Psoas muscle (tissue), 8 donors: ENCODE measurements around the gene TM9SF2. TPM values are rescaled to one million over a fixed set of nuclear protein-coding genes. Genes with fewer than 3 reads are reported as not detected.

Experiments
- ATAC-seq, 4 donors: fragments of 200-7000 bp; cut with Tn5 transposase; one replicate each; pipeline ENCODE4 v1.9.1; 2020; ENCODE audit warnings: moderate library complexity in 3 of 4, mild to moderate bottlenecking in 2 of 4
- DNase-seq, 2 donors: peaks; one replicate each; pipeline ENCODE4 v3.0.0-alpha.2; 2020
- H3K27ac ChIP-seq: fragments of 200-600 bp; one replicate; pipeline ENCODE4 v1.8.0; 2022
- H3K27me3 ChIP-seq, 3 donors: fragments of 200-600 bp in 1 of 3; one replicate each; pipeline versions ENCODE4 v1.6.1 to v1.8.0; 2013 to 2022; ENCODE audit warnings: low read length in 2 of 3, mild to moderate bottlenecking in 2 of 3, moderate library complexity in 1 of 3; ENCODE audit not compliant: insufficient read depth in 3 of 3
- H3K36me3 ChIP-seq, 2 donors: fragments of 200-600 bp in 1 of 2; one replicate each; pipeline versions ENCODE4 v1.6.1 to v1.8.0; 2013 to 2022; ENCODE audit warnings: low read depth in 1 of 2, mild to moderate bottlenecking in 1 of 2, moderate library complexity in 1 of 2; ENCODE audit not compliant: insufficient read depth in 1 of 2
- H3K4me1 ChIP-seq: fragments of 200-600 bp; one replicate; pipeline ENCODE4 v1.8.0; 2022
- H3K4me3 ChIP-seq: fragments of 200-600 bp; one replicate; pipeline ENCODE4 v1.8.0; 2022; ENCODE audit warnings: mild to moderate bottlenecking
- H3K9me3 ChIP-seq: fragments of 200-600 bp; one replicate; pipeline ENCODE4 v1.8.0; 2022
- WGBS, 3 donors: extraction: QIAGEN DNeasy Blood & Tissue Kit; methylation state at CpG; one replicate each; pipeline versions ENCODE4 v1.1.6 to v1.1.7; 2013; 5-methylcytosine and 5-hydroxymethylcytosine counted together
- intact Hi-C, 2 donors: fragments of 100-400 bp; cut with DNase I; formaldehyde crosslinking; loops; one replicate each; pipeline versions ENCODE4 v1.11.0 to v1.14.2; 2022
- polyA plus RNA-seq, 3 donors: library from polyadenylated mRNA; stranded (reverse); fragments of 200-250 nt; gene quantifications; one replicate each; pipeline ENCODE4 v1.2.3, GENCODE V29; 2013
- total RNA-seq, 4 donors: library from RNA; stranded (reverse); fragmentation: NEBNext Ultra II Directional in 2 of 4; extraction: Animal tissue kit (Norgen Biotek cat#: 25700) in 2 of 4; gene quantifications; one replicate each; pipeline versions ENCODE4 v1.2.1 to v1.2.4, GENCODE V29; 2021 to 2023
- TF ChIP-seq, protein P1 (sequence below): fragments of 200-600 bp; IDR thresholded peaks from one replicate; pipeline ENCODE4 v1.8.0; 2022; ENCODE audit warnings: antibody characterized with exemption
- donor health status: healthy with polysubstance abuse.
- donor health status: DM: no; HTN: no; CAD: no; lungs with moderate emphysema.
- donor health status: Bipolar disorder and iron deficiency.
- donor health status: healthy.
- donor health status: DM: yes; HTN: yes; CAD: no.
- donor health status: DM: no; HTN: no; CAD: no.
- donor health status: DM: no; HTN: no; CAD: no.
- donor health status: DM: yes; HTN: yes; CAD: no.

Gene TM9SF2
- total and polyA plus RNA-seq, 7 donors = 28.5 to 58.6 (median 42.3) TPM

DNA sequence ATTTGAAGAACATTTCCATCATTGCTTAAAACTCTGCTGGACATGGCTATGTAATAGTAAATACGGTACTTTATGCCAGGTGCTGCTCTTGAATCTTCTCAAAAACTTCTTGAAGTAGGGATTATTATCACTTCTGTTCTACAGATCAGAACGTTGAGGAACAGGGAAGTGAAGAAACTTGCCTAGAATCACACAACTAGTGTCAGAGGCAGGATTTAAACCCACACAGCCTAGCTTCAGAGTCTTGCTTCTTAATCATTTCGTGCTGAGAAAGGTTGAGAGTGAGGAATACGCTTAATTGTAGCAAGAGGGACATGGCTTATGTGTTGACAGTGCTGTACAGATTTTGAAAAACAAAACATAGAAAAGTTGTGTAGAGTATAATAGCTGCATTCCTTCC lies 13.5 kb downstream of the TM9SF2 start:
- ATAC-seq (no peak), DNase-seq (no peak)
- 82 to 94% (median 86%) methylated on average over 4 of the region's 4 CpGs for WGBS, 3 donors
- Histone ChIP-seq H3K4me1 (peaks cover 31% of the 10 kb centered on the region), H3K4me3 (no peak overlapping the region), H3K36me3 (peaks cover 0 to 21% of the 10 kb centered on the region in 2 donors), H3K27ac (no peak overlapping the region), H3K27me3 (no peaks in the 10 kb centered on the region), H3K9me3 (no peaks in the 10 kb centered on the region)
- TF ChIP-seq, protein P1, sequence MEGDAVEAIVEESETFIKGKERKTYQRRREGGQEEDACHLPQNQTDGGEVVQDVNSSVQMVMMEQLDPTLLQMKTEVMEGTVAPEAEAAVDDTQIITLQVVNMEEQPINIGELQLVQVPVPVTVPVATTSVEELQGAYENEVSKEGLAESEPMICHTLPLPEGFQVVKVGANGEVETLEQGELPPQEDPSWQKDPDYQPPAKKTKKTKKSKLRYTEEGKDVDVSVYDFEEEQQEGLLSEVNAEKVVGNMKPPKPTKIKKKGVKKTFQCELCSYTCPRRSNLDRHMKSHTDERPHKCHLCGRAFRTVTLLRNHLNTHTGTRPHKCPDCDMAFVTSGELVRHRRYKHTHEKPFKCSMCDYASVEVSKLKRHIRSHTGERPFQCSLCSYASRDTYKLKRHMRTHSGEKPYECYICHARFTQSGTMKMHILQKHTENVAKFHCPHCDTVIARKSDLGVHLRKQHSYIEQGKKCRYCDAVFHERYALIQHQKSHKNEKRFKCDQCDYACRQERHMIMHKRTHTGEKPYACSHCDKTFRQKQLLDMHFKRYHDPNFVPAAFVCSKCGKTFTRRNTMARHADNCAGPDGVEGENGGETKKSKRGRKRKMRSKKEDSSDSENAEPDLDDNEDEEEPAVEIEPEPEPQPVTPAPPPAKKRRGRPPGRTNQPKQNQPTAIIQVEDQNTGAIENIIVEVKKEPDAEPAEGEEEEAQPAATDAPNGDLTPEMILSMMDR = no peak
- intact Hi-C loops = no loop called here

DNA sequence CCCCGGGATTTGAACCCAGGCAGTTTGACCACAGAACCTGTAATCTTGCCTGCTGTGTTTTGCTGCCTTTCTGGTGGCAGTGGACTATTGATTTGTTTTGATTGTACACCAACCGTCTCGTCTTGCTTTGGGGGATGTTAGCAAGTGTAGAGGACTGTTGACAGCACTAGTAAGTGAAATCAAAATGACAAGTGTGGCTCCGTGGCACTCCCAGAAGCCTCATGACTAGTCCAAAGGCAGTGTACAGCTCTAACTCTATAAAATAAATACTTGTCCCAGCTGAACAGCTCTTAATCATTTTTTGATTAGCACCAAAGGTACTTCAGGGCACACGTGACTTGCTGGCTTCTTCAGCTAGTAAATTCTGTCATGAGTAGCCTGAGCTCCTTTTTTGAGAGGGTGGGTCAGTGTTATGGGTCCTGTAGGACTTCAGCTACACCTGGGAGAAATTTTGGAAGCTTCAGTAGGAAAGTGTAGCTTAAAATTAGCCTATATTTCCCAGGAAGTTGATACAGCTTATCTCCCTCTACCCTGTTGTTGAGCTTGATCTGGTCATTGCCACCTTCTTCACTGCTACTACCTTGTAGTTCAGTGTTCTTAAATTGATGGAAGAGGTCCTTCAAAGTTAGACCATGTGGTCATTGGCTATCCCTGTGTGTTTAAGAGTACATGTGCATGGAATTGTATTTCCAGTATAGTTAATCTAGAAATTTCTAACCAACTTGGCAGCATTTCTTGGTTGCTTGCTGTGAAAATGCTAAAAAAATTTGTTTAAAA lies 15.1 kb downstream of the TM9SF2 start:
- Histone ChIP-seq H3K4me3 (no peak overlapping the region), H3K27me3 (no peaks in the 10 kb centered on the region), H3K4me1 (peaks cover 18% of the 10 kb centered on the region), H3K36me3 (peaks cover 2 to 36% of the 10 kb centered on the region in 2 donors), H3K9me3 (no peaks in the 10 kb centered on the region), H3K27ac (no peak overlapping the region)
- peak in 1 of 2 donors; percentile 10 for DNase-seq
- intact Hi-C loops = no loop called here
- no peak for ATAC-seq
- WGBS, 3 donors = 80 to 83% (median 82%) methylated on average over 5 of the region's 5 CpGs
- TF ChIP-seq, protein P1 = no peak

DNA sequence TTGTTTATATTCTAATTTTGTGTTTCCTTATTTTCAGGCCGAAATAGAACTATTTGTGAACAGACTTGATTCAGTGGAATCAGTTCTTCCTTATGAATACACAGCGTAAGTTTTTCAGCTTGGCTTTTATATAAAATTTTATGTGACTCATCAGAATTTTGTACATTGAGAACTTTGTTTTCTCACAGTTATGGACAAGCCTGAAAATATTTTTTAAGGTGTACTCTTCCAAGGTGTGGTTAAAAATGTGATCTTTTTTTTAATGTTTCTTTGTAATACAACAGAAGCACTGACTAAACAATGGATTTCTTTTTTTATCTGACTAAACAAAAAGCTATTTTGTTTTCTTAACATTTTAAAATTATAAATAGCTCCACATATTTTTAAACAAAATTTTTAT lies 16.3 kb downstream of the TM9SF2 start:
- TF ChIP-seq, protein P1 = no peak
- DNase-seq (no peak), ATAC-seq (no peak)
- H3K9me3 ChIP-seq = no peaks in the 10 kb centered on the region
- peaks cover 4 to 48% of the 10 kb centered on the region in 2 donors for H3K36me3 ChIP-seq
- H3K27me3 ChIP-seq = no peaks in the 10 kb centered on the region
- H3K27ac ChIP-seq = no peak overlapping the region
- intact Hi-C loops = no loop called here
- H3K4me3 ChIP-seq = no peak overlapping the region
- H3K4me1 ChIP-seq = peaks cover 12% of the 10 kb centered on the region
- WGBS, 3 donors = 85 to 93% (median 89%) methylated on average over 2 of the region's 2 CpGs

GRCh38 chr13:99517984-99518383 lies 16.7 kb downstream of the TM9SF2 start:
- TF ChIP-seq, protein P1 = no peak
- H3K27me3 ChIP-seq = no peaks in the 10 kb centered on the region
- H3K4me3 ChIP-seq = no peak overlapping the region
- H3K9me3 ChIP-seq = no peaks in the 10 kb centered on the region
- ATAC-seq (no peak), DNase-seq (peak in 1 of 2 donors; percentile 26)
- peaks cover 4 to 53% of the 10 kb centered on the region in 2 donors for H3K36me3 ChIP-seq
- intact Hi-C loops = no loop called here
- 91 to 94% (median 92%) methylated on average over 6 of the region's 6 CpGs for WGBS, 3 donors
- H3K4me1 ChIP-seq = peaks cover 8% of the 10 kb centered on the region
- H3K27ac ChIP-seq = no peak overlapping the region
